COR-L47 (cell line): ENCODE results near the gene PUS3.
"Not testable (repeated sequence)": the region's sequence is repeated elsewhere in the genome, so short reads cannot be mapped to it uniquely, and the experiment has no call there.

Source experiments
- DNase-seq: peaks from one replicate; lab custom pipeline; 2025; lab: John Stamatoyannopoulos, UW

Gene PUS3

GRCh38 chr11:125871391-125872137 is 31.4 kb downstream of the PUS3 start:
- peak; percentile 55 for DNase-seq

GRCh38 chr11:125869521-125869920 is 33.5 kb downstream of the PUS3 start:
- no peak for DNase-seq

- DNase-seq = not testable (repeated sequence)
These were observed 37.7 kb downstream of the PUS3 start for GRCh38 chr11:125865354-125865753.

GRCh38 chr11:125862786-125863185 is 40.2 kb downstream of the PUS3 start:
- DNase-seq = not testable (repeated sequence)

GRCh38 chr11:125857670-125858069 is 45.3 kb downstream of the PUS3 start:
- DNase-seq = not testable (repeated sequence)

- DNase-seq = no peak
These were observed 56.8 kb downstream of the PUS3 start for GRCh38 chr11:125846188-125846587.
